Measurements from ENCODE around the gene PACS1.

The PACS1 gene

GRCh38 chr11:66050581-66051231 is 19.4 kb upstream of the PACS1 start:
- no peak for DNase-seq (ENCODE audit: low read depth, low spot score)

DNA sequence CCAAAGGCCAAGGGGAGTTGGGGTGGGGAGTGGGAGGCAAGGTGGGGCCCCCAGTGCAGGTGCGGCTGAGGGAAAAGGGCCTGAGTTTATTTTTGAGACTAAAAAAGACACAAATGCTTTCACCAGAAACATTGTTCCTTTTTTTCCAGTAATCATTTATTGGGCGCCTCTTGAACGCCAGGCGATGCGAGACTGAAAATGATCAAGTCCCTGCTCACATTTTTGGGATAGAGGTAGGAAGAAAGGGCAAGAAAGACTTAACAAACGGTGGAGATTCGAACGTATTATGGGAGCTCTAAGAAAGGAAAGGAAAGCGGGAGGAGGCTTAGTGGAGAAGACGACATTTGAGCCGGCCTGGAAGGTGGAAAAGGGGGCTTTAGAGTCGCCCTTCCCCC is 18.7 kb upstream of the PACS1 start:
- no peak for DNase-seq (ENCODE audit: low read depth, low spot score)

DNA sequence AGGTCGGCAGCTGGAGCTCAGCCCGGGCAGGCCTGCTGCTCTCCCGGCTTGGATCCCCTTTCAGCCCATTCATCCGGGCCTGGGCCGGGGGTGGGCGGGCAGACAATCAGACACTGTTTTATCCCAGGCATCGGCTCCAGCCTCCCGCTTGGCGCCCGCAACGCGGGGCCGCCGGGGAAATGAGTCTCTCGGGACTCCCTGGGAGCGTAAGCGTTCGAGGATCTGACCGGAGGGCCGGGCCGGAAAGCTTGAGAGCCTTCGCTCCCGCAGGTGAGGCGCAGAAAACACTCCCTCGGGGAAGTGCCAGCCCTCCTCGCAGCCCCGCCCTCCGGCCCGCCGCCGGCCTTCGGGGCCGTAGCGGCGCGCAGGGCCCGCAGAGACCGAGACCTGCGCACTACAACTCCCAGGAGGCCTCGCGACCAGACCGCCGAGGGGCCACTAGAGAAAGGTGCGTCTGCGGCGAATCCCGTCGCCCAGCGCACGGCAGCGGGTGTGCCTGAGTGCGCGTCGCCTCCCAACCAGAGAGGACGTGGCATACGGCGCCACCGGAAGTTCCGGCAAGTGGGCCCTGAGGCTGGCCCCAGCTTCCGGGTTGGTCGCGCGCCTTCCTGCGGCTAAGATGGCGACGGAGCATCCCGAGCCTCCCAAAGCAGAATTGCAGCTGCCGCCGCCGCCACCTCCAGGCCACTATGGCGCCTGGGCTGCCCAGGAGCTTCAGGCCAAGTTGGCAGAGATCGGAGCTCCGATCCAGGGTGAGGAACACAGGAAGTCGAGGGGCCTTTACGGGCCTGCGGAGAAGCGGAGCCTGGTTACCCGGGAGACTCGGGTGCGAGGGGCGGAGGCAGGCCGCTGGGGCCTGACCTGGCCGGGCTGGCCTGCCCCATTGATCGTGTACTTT is 18.1 kb upstream of the PACS1 start, which contains the start of gene SF3B2:
Gene SF3B2 (plus strand): TSS at position 599 of the 898 bp plus-strand sequence. CDS start 21 bp downstream, at position 620.
- DNase-seq (ENCODE audit: low read depth, low spot score): peak; percentile 88

GRCh38 chr11:66052664-66052982 is 17.4 kb upstream of the PACS1 start:
- DNase-seq (ENCODE audit: low read depth, low spot score): no peak

- DNase-seq (ENCODE audit: low read depth, low spot score): no peak
Measured at GRCh38 chr11:66055021-66055420, 15.1 kb upstream of the PACS1 start.

GRCh38 chr11:66056501-66056900 is 13.6 kb upstream of the PACS1 start:
- DNase-seq (ENCODE audit: low read depth, low spot score): no peak

DNA sequence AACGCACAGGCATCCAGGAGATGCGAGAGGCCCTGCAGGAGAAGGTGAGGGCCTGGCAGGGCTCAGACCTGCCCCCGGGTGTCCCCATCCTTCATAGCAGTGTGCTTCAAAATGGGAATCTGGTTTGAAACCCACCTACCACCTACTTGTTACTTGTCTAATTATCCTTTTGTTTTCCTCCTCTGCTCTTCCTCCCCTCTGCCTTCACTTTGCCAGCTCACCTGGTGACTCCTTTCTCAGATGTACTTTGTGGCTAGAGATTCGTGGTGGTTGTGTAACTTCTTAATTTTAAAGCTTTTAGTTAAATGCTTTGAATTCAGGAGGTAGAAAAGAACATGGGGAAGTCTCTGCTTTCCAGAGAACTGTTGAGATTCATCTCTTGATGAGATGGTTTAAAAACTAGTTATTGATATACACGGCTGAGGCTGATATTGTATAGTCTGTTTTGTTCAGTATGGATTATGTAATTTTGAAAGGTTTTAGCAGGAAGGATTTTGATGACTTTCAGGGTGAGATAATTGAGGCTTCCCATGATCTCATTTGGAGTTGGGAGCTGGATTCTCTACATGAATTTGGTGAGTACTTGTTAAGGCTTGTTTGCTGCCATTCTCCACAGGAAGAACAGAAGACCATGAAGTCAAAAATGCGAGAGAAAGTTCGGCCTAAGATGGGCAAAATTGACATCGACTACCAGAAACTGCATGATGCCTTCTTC is 9.9 kb upstream of the PACS1 start:
- no peak for DNase-seq (ENCODE audit: low read depth, low spot score)

GRCh38 chr11:66061268-66061667 is 8.8 kb upstream of the PACS1 start:
- DNase-seq (ENCODE audit: low read depth, low spot score): no peak

GRCh38 chr11:66062408-66062807 is 7.7 kb upstream of the PACS1 start:
- no peak for DNase-seq (ENCODE audit: low read depth, low spot score)

- DNase-seq (ENCODE audit: low read depth, low spot score): no peak
Measured at GRCh38 chr11:66063900-66064299, 6.2 kb upstream of the PACS1 start.

DNA sequence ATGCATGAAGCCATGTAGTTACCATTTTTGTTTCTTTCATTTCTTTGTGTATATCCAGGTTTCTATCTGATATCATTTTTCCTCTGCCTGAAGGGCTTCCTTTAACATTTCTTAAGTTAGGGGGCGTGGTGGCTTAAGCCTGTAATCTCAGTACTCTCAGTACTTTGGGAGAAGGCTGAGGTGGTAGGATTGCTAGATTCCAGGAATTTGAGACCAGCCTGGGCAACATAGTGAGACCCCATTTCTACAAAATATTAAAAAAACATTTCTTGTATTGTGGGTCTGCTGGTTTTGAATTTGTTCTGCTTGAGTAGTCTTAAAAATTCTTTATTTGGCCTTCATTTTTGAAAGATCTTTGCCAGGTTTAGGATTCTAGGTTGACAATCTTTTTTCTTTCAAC is 5.5 kb upstream of the PACS1 start:
- DNase-seq (ENCODE audit: low read depth, low spot score): no peak

GRCh38 chr11:66066751-66067150 is 3.3 kb upstream of the PACS1 start:
- DNase-seq (ENCODE audit: low read depth, low spot score): no peak

DNA sequence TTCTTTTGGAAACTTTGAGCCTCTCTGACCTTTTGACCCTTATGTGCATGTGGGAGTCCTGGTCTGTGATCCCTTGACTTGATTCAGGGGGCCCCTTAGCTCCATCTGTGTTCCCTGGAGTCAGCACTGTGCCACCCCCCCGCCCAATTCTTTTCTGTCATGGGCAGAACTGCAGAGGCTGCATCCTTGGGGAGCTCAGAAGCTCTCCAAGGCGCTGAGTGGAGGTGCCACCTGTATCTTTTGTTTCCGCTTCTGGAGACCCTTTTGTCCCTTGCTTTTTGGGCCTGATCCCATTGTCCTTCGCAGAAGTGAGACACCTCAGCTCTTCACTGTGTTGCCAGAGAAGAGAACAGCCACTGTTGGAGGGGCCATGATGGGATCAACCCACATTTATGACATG is 2.4 kb upstream of the PACS1 start:
- DNase-seq (ENCODE audit: low read depth, low spot score): no peak

DNA sequence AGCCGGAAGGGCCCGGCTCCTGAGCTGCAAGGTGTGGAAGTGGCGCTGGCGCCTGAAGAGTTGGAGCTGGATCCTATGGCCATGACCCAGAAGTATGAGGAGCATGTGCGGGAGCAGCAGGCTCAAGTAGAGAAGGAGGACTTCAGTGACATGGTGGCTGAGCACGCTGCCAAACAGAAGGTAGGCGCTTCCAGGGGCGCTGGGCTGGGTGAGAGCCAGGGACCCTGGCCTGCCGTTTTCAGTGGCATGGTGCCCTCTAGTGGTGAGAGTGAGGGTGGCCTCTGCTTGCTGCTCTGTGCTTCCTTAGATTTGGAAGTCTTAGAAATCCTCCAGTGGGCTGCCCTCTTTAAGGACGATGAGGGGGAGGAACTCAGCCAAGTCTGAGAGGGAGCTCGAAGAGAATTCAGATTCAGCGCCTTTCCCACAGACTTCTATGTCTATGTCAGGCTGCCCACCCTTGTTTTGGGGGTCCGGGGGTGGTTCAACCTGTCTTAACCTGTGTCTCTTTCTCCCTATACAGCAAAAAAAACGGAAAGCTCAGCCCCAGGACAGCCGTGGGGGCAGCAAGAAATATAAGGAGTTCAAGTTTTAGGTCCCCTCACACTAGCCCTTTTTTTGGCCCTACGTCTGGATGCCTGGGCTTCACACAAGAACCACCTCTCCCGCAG is 1.8 kb upstream of the PACS1 start:
- DNase-seq (ENCODE audit: low read depth, low spot score): peak; percentile 62

GRCh38 chr11:66068923-66069714 is 953 bp upstream of the PACS1 start:
- no peak for DNase-seq (ENCODE audit: low read depth, low spot score)

DNA sequence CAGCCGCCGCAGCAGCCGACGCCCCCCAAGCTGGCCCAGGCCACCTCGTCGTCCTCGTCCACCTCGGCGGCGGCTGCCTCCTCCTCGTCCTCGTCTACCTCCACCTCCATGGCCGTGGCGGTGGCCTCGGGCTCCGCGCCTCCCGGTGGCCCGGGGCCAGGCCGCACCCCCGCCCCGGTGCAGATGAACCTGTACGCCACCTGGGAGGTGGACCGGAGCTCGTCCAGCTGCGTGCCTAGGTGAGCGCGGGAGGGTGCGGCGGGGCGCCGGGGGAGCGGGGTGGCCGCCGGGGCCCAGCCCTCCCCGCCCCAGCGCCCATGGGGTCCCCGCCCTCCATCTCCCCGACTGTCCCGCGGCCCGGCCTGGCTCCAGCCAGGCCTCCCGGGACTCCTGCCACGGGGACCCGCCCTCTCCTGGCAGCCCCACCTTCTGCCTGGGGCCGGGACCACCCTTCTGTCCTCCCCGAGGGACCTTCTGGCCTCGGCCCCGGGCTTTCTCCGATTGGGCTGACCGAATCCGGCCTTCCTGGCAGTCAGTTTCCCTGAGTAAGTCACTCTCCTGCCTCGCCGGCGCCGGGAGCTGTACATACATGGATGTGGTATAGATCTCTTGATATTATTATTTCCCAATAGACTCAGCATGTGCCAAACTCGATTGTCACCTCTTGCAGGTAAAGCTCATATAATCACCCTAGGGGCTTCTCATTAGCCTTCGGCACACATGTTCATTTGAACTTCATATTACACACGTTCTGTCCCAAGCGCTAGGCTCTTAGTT is 720 bp downstream of the PACS1 start:
- no peak for DNase-seq (ENCODE audit: low read depth, low spot score)

DNA sequence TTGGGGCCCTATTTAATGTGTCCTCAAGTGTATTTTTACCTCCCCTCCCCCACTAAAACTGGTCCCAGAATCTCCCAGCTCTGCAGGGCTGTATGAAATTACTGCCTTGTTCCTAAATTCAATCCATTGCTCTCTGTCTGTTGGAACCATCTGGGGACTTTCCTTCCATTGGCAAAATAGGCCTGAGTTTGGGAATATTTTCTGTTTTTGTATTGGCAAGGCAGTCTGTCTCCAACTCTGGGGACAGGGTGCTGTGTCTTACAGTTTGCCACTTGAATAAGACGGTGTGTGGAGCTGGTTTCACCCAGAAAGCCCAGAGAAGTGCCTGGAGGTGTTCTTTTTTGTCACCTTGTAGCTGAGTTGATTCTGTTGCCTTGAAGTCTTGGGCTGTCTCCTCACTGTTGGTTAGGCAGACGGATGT is 1.3 kb downstream of the PACS1 start:
- DNase-seq (ENCODE audit: low read depth, low spot score): no peak

DNA sequence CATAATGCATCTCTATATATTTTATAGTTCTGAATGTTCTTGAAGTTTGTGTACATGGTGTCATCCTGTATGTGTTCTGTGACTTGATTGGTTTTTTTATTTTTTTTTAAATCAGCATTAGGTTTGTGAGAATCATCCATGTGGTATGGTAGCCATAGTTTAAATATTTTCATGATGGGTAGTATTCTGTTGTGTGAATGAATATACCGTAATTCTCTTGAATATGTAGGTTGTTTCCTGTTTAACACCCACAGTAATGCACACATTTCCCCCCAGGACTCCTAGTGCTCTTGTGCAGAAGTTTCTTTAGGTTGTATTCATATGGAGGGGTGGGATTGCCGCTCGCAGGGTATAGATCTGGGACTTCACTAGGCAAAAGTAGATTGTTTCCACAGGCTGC is 2.0 kb downstream of the PACS1 start:
- DNase-seq (ENCODE audit: low read depth, low spot score): no peak

DNA sequence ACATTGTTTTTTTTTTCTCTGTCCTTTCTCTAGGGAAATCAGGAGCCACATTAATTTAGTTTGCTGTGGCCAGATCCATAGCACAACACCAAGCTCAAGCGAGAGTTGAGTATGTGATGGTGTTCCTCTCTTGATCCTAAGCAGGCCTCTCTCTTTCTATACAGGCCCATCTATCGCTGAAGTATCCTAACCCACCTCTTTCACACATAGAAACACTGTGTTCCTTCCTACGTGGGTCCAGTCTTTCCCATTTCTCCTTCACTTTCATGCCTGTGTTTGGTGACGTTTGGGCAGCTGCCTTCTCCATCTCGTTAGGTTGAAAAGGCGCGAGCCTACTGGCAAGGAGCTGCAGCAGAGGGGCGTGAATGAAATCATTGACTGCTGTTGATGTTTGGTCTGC is 2.4 kb downstream of the PACS1 start:
- DNase-seq (ENCODE audit: low read depth, low spot score): no peak

DNA sequence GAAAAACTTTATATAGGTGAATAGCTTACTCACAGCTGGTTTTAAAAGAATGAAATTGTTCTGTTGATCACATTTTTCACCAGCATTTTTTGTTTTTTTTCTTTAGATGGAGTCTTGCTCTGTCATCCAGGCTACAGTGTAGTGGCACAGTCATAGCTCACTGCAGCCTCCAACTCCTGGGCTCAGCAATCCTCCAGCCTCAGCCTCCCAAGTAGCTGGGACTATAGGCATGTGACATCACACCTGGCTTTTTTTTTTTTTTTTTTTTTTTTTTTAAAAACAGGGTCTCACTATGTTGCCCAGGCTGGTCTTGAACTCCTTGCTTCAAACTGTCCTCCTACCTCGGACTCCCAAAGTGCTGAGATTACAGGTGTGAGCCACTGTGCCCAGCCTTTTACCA is 3.6 kb downstream of the PACS1 start:
- no peak for DNase-seq (ENCODE audit: low read depth, low spot score)
